Sigmoid colon (tissue), 4 donors: Measurements from ENCODE around the gene PPP6R3.

Experiments used
- EP300 ChIP-seq, 4 donors: sonication (generic); formaldehyde crosslinking; IDR thresholded peaks; one replicate each; pipeline ENCODE4 v1.6.1; 2017; ENCODE audit warnings: antibody characterized with exemption in 4 of 4
- POLR2AphosphoS5 ChIP-seq, 4 donors: sonication (generic); formaldehyde crosslinking; IDR thresholded peaks; one replicate each; pipeline ENCODE4 v1.6.1; 2017; ENCODE audit warnings: antibody characterized with exemption in 4 of 4

GRCh38 chr11:68441466-68442230 lies 18.9 kb upstream of the PPP6R3 start:
- TF ChIP-seq EP300 (IDR thresholded peaks at IDR 0.05) = no peak
- TF ChIP-seq POLR2AphosphoS5 (IDR thresholded peaks at IDR 0.05) = no peak
